ENCODE measurements around the gene TNS3. TPM values are rescaled to one million over a fixed set of nuclear protein-coding genes. Genes with fewer than 3 reads are reported as not detected.

Gene TNS3
- total RNA-seq, 2 experiments from 2014 or later, result not detected

GRCh38 chr7:47406801-47407129, 175.1 kb downstream of the TNS3 start:
- DNase-seq (no peak), ATAC-seq (no peak)
- H3K27ac Mint-ChIP-seq, result no peak overlapping the region
- ChIA-PET POLR2A (no interaction called here), CTCF (no interaction called here)
- H3K27me3 Mint-ChIP-seq (ENCODE audit: low read depth), result no peaks in the 10 kb centered on the region
- H3K4me1 Mint-ChIP-seq (ENCODE audit: low read depth), result no peaks in the 10 kb centered on the region
- H3K4me3 Mint-ChIP-seq, result no peak overlapping the region
- H3K36me3 Mint-ChIP-seq (ENCODE audit: low read depth), result no peaks in the 10 kb centered on the region
- no peaks in the 10 kb centered on the region for H3K9me3 Mint-ChIP-seq (ENCODE audit: insufficient read depth)

GRCh38 chr7:47405921-47406800, 175.8 kb downstream of the TNS3 start:
- ChIA-PET CTCF (no interaction called here), POLR2A (interaction anchor here (0.6 kb wide), 2 partner anchors 125 to 655 kb away, joined by 3 read pairs; no protein-coding TSS in a partner anchor)
- DNase-seq, result no peak
- no peaks in the 10 kb centered on the region for H3K27me3 Mint-ChIP-seq (ENCODE audit: low read depth)
- H3K36me3 Mint-ChIP-seq (ENCODE audit: low read depth), result no peaks in the 10 kb centered on the region
- H3K9me3 Mint-ChIP-seq (ENCODE audit: insufficient read depth), result no peaks in the 10 kb centered on the region
- no peak overlapping the region for H3K27ac Mint-ChIP-seq
- no peak for ATAC-seq
- H3K4me3 Mint-ChIP-seq, result no peak overlapping the region
- no peaks in the 10 kb centered on the region for H3K4me1 Mint-ChIP-seq (ENCODE audit: low read depth)

- no peak for DNase-seq
- no peaks in the 10 kb centered on the region for H3K27me3 Mint-ChIP-seq (ENCODE audit: low read depth)
- CTCF ChIA-PET, result no interaction called here
- no peaks in the 10 kb centered on the region for H3K9me3 Mint-ChIP-seq (ENCODE audit: insufficient read depth)
- no peak overlapping the region for H3K27ac Mint-ChIP-seq
- H3K36me3 Mint-ChIP-seq (ENCODE audit: low read depth), result no peaks in the 10 kb centered on the region
- no peaks in the 10 kb centered on the region for H3K4me1 Mint-ChIP-seq (ENCODE audit: low read depth)
- H3K4me3 Mint-ChIP-seq, result no peak overlapping the region
- POLR2A ChIA-PET, result interaction anchor here (0.6 kb wide), 1 partner anchor 126 kb away, joined by 3 read pairs; no protein-coding TSS in a partner anchor
- ATAC-seq, result no peak
These were observed 176.5 kb downstream of the TNS3 start for GRCh38 chr7:47405286-47405904.

GRCh38 chr7:47404010-47404409, 177.9 kb downstream of the TNS3 start:
- Mint-ChIP-seq H3K9me3 (ENCODE audit: insufficient read depth) (no peaks in the 10 kb centered on the region), H3K4me1 (ENCODE audit: low read depth) (no peaks in the 10 kb centered on the region), H3K27ac (no peak overlapping the region), H3K4me3 (no peak overlapping the region), H3K27me3 (ENCODE audit: low read depth) (no peaks in the 10 kb centered on the region), H3K36me3 (ENCODE audit: low read depth) (no peaks in the 10 kb centered on the region)
- DNase-seq (no peak), ATAC-seq (no peak)
- ChIA-PET CTCF (no interaction called here), POLR2A (no interaction called here)

GRCh38 chr7:47402941-47403866, 178.7 kb downstream of the TNS3 start:
- POLR2A ChIA-PET, result no interaction called here
- H3K27me3 Mint-ChIP-seq (ENCODE audit: low read depth), result no peaks in the 10 kb centered on the region
- ATAC-seq, result no peak
- no peaks in the 10 kb centered on the region for H3K36me3 Mint-ChIP-seq (ENCODE audit: low read depth)
- no peak overlapping the region for H3K27ac Mint-ChIP-seq
- H3K4me1 Mint-ChIP-seq (ENCODE audit: low read depth), result no peaks in the 10 kb centered on the region
- no peak overlapping the region for H3K4me3 Mint-ChIP-seq
- no peak for DNase-seq
- CTCF ChIA-PET, result no interaction called here
- no peaks in the 10 kb centered on the region for H3K9me3 Mint-ChIP-seq (ENCODE audit: insufficient read depth)

GRCh38 chr7:47401611-47402570, 180.0 kb downstream of the TNS3 start:
- no peak overlapping the region for H3K27ac Mint-ChIP-seq
- CTCF ChIA-PET, result no interaction called here

GRCh38 chr7:47400741-47401206, 181.1 kb downstream of the TNS3 start:
- H3K4me1 Mint-ChIP-seq (ENCODE audit: low read depth), result no peaks in the 10 kb centered on the region
- POLR2A ChIA-PET, result no interaction called here
- no peak overlapping the region for H3K4me3 Mint-ChIP-seq
- ATAC-seq, result no peak
- no peak overlapping the region for H3K27ac Mint-ChIP-seq
- CTCF ChIA-PET, result no interaction called here
- no peaks in the 10 kb centered on the region for H3K27me3 Mint-ChIP-seq (ENCODE audit: low read depth)
- H3K36me3 Mint-ChIP-seq (ENCODE audit: low read depth), result no peaks in the 10 kb centered on the region
- H3K9me3 Mint-ChIP-seq (ENCODE audit: insufficient read depth), result no peaks in the 10 kb centered on the region
- DNase-seq, result no peak

More at GRCh38 chr7:47401611-47402570, 180.0 kb downstream of the TNS3 start:
- ATAC-seq (no peak), DNase-seq (no peak)
- Mint-ChIP-seq H3K9me3 (ENCODE audit: insufficient read depth) (no peaks in the 10 kb centered on the region), H3K4me3 (no peak overlapping the region), H3K4me1 (ENCODE audit: low read depth) (no peaks in the 10 kb centered on the region), H3K36me3 (ENCODE audit: low read depth) (no peaks in the 10 kb centered on the region), H3K27me3 (ENCODE audit: low read depth) (no peaks in the 10 kb centered on the region)
- POLR2A ChIA-PET, result no interaction called here

GRCh38 chr7:47400001-47400400, 181.9 kb downstream of the TNS3 start:
- DNase-seq (no peak), ATAC-seq (no peak)
- POLR2A ChIA-PET, result no interaction called here
- H3K36me3 Mint-ChIP-seq (ENCODE audit: low read depth), result no peaks in the 10 kb centered on the region
- no peaks in the 10 kb centered on the region for H3K27me3 Mint-ChIP-seq (ENCODE audit: low read depth)
- H3K4me1 Mint-ChIP-seq (ENCODE audit: low read depth), result no peaks in the 10 kb centered on the region
- H3K9me3 Mint-ChIP-seq (ENCODE audit: insufficient read depth), result no peaks in the 10 kb centered on the region
- CTCF ChIA-PET, result no interaction called here
- H3K27ac Mint-ChIP-seq, result no peak overlapping the region
- no peak overlapping the region for H3K4me3 Mint-ChIP-seq

- Mint-ChIP-seq H3K27me3 (ENCODE audit: low read depth) (no peaks in the 10 kb centered on the region), H3K4me1 (ENCODE audit: low read depth) (no peaks in the 10 kb centered on the region)
These were observed 187.1 kb downstream of the TNS3 start for GRCh38 chr7:47394751-47395252.

GRCh38 chr7:47394216-47394615, 187.7 kb downstream of the TNS3 start:
- Mint-ChIP-seq H3K27ac (no peak overlapping the region), H3K36me3 (ENCODE audit: low read depth) (no peaks in the 10 kb centered on the region), H3K9me3 (ENCODE audit: insufficient read depth) (no peaks in the 10 kb centered on the region), H3K4me1 (ENCODE audit: low read depth) (no peaks in the 10 kb centered on the region), H3K4me3 (no peak overlapping the region), H3K27me3 (ENCODE audit: low read depth) (no peaks in the 10 kb centered on the region)
- ATAC-seq, result no peak
- no peak for DNase-seq
- CTCF ChIA-PET, result no interaction called here
- POLR2A ChIA-PET, result no interaction called here

More at GRCh38 chr7:47394751-47395252, 187.1 kb downstream of the TNS3 start:
- Mint-ChIP-seq H3K9me3 (ENCODE audit: insufficient read depth) (no peaks in the 10 kb centered on the region), H3K36me3 (ENCODE audit: low read depth) (no peaks in the 10 kb centered on the region), H3K27ac (no peak overlapping the region), H3K4me3 (no peak overlapping the region)
- no peak for ATAC-seq
- no peak for DNase-seq
- ChIA-PET CTCF (no interaction called here), POLR2A (no interaction called here)

GRCh38 chr7:47393406-47393805, 188.5 kb downstream of the TNS3 start:
- Mint-ChIP-seq H3K36me3 (ENCODE audit: low read depth) (no peaks in the 10 kb centered on the region), H3K27ac (no peak overlapping the region), H3K27me3 (ENCODE audit: low read depth) (no peaks in the 10 kb centered on the region), H3K4me1 (ENCODE audit: low read depth) (no peaks in the 10 kb centered on the region), H3K9me3 (ENCODE audit: insufficient read depth) (no peaks in the 10 kb centered on the region), H3K4me3 (no peak overlapping the region)
- POLR2A ChIA-PET, result no interaction called here
- DNase-seq (no peak), ATAC-seq (no peak)
- CTCF ChIA-PET, result no interaction called here

Data from activated CD8-positive, alpha-beta T cell treated with anti-CD3 and anti-CD28 coated beads, Interleukin-2, amount 10 ng/mL, durations not matched to agents 7 days and 5 days (primary cell).